HL-60 (cell line): ENCODE data around the gene STIM2.

Experiments
- DNase-seq, 2 experiments: peaks; one replicate each; pipeline ENCODE4 v3.0.0-alpha.2; 2010 to 2020; ENCODE audit warnings: low read depth in 1 of 2, low spot score in 1 of 2
- H3K27ac ChIP-seq: fragments of 250-450 bp; sonication (Bioruptor Pico); replicated peaks from 2 replicates; pipeline ENCODE4 v1.5.1; 2020; ENCODE audit warnings: mild to moderate bottlenecking, moderate library complexity
- H3K27me3 ChIP-seq: fragments of 250-450 bp; sonication (Bioruptor Pico); 2 replicates; pipeline ENCODE4 v1.5.1; 2021; ENCODE audit warnings: mild to moderate bottlenecking, moderate library complexity; ENCODE audit not compliant: insufficient read depth, poor library complexity, severe bottlenecking
- H3K4me3 ChIP-seq: replicated peaks from 2 replicates; pipeline ENCODE4 v1.5.1; 2011; ENCODE audit warnings: mild to moderate bottlenecking, control low read depth, low read length; ENCODE audit not compliant: insufficient read depth
- GABPA ChIP-seq: IDR thresholded peaks from 2 replicates; pipeline ENCODE4 v1.6.1; 2012; ENCODE audit warnings: low read depth
- POLR2AphosphoS5 ChIP-seq: IDR thresholded peaks from 2 replicates; pipeline ENCODE4 v1.6.1; 2012; ENCODE audit warnings: low read depth
- SPI1 ChIP-seq: IDR thresholded peaks from 2 replicates; pipeline ENCODE4 v1.6.1; 2012; ENCODE audit warnings: low read depth, mild to moderate bottlenecking, borderline replicate concordance
- TF ChIP-seq, protein P1 (sequence below): IDR thresholded peaks from one replicate; pipeline ENCODE4 v1.5.1; 2011; ENCODE audit warnings: low read length, control low read depth, inconsistent platforms; ENCODE audit not compliant: insufficient read depth
- TF ChIP-seq, protein P2 (sequence below): IDR thresholded peaks from 2 replicates; pipeline ENCODE4 v1.6.1; 2012; ENCODE audit warnings: low read depth; ENCODE audit not compliant: insufficient replicate concordance

STIM2 gene

DNA sequence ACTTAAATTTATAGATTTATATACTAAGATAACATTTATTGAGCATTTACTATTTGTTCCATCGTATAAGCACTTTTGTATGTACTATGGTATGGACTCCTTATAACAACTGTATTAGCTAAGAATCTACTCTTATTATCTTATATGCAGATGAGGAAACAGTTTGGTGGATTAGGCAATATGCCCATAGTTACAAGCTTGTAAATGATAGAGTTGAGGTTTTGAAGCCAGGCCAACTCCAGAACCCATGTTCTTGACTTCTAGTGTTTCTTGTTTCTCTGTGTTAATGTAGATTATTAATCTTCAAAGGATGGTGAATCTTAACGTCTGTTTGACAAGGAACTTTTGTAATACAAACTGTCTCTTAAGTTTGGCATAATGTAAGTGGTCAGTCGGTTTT is 71.3 kb downstream of the STIM2 start:
- Histone ChIP-seq H3K4me3 (no peak overlapping the region), H3K27ac (no peak overlapping the region), H3K27me3 (no peaks in the 10 kb centered on the region)
- peak in 1 of 2 experiments; percentile 41 for DNase-seq
- no peak for TF ChIP-seq GABPA
- TF ChIP-seq, protein P1, sequence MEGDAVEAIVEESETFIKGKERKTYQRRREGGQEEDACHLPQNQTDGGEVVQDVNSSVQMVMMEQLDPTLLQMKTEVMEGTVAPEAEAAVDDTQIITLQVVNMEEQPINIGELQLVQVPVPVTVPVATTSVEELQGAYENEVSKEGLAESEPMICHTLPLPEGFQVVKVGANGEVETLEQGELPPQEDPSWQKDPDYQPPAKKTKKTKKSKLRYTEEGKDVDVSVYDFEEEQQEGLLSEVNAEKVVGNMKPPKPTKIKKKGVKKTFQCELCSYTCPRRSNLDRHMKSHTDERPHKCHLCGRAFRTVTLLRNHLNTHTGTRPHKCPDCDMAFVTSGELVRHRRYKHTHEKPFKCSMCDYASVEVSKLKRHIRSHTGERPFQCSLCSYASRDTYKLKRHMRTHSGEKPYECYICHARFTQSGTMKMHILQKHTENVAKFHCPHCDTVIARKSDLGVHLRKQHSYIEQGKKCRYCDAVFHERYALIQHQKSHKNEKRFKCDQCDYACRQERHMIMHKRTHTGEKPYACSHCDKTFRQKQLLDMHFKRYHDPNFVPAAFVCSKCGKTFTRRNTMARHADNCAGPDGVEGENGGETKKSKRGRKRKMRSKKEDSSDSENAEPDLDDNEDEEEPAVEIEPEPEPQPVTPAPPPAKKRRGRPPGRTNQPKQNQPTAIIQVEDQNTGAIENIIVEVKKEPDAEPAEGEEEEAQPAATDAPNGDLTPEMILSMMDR = no peak

DNA sequence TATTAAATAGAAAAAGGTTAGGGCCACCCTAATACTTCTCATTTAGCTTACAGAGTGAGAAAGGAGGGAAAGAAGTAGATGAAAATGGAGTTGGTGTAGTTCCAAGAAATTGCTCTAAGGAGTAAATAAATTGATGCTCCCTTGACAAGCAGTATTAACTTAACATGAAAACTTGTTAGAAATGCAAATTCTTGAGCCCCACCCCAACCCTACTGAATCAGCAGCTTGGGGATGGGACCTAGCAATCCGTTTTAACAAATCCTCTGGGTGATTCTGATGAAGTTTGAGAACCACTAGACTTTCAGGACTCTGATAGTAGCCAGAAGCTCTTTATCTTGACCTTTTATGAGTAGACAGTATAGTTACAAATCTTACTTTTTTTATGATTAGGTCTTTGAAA is 74.8 kb downstream of the STIM2 start:
- Histone ChIP-seq H3K27me3 (no peaks in the 10 kb centered on the region), H3K27ac (no peak overlapping the region), H3K4me3 (no peak overlapping the region)
- no peak for DNase-seq
- no peak for TF ChIP-seq POLR2AphosphoS5

DNA sequence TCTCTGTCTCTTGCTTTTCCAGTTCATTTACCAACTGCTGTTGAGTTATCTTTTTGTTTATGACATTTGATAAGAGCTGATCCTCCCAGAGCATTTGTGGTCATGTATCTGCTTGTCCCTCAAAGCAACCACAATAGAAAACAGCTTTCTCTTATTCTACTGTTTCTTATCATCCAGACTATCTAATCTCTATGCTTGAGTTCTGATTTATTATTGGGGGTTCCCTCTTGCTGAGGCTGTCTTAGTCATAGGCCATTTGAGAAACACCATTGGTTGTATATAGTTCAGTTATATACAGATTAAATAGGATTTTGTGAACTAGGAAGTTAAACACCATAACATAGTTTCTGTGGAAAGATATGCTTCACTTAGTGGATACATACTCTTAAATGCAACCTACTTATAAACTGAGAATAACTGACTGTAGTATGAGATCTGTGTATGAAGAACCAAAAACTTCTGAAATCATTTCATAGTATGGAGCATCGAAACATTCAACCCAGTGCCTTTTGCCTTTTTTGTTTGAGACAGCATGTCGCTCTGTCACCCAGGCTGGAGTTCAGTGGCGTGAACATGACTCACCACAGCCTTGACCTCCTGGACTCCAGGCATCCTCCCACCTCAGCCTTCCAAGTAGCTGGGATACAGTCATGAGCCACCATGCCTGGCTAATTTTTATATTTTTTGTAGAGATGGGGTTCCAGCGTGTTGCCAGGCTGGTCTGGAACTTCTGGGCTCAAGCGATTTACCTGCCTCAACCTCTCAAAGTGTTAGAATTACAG is 75.8 kb downstream of the STIM2 start:
- H3K27me3 ChIP-seq = no peaks in the 10 kb centered on the region
- H3K27ac ChIP-seq = no peak overlapping the region
- DNase-seq = no peak
- H3K4me3 ChIP-seq = no peak overlapping the region
- no peak for TF ChIP-seq SPI1
- TF ChIP-seq GABPA = no peak
- TF ChIP-seq POLR2AphosphoS5 = no peak
- TF ChIP-seq, protein P1 = no peak
- TF ChIP-seq, protein P2, sequence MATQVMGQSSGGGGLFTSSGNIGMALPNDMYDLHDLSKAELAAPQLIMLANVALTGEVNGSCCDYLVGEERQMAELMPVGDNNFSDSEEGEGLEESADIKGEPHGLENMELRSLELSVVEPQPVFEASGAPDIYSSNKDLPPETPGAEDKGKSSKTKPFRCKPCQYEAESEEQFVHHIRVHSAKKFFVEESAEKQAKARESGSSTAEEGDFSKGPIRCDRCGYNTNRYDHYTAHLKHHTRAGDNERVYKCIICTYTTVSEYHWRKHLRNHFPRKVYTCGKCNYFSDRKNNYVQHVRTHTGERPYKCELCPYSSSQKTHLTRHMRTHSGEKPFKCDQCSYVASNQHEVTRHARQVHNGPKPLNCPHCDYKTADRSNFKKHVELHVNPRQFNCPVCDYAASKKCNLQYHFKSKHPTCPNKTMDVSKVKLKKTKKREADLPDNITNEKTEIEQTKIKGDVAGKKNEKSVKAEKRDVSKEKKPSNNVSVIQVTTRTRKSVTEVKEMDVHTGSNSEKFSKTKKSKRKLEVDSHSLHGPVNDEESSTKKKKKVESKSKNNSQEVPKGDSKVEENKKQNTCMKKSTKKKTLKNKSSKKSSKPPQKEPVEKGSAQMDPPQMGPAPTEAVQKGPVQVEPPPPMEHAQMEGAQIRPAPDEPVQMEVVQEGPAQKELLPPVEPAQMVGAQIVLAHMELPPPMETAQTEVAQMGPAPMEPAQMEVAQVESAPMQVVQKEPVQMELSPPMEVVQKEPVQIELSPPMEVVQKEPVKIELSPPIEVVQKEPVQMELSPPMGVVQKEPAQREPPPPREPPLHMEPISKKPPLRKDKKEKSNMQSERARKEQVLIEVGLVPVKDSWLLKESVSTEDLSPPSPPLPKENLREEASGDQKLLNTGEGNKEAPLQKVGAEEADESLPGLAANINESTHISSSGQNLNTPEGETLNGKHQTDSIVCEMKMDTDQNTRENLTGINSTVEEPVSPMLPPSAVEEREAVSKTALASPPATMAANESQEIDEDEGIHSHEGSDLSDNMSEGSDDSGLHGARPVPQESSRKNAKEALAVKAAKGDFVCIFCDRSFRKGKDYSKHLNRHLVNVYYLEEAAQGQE = no peak

DNA sequence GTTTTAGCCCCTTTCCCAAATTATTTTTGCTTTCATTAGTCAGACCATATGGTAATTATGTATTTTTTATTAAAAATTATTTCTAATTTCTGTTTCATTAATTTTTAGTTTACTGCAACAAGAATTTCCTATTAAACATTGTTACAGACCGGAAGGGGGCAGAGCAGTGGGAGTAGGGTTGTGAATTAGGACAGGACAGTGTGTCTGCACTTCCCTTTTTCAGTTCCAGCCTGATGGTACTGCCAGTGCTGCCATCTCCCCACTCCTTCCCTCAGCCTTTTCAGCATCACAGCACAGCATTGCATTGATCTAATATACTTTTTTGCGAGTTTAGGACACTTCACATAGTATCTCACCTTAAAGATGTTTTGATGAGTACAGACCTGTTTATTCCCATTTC is 76.5 kb downstream of the STIM2 start:
- Histone ChIP-seq H3K27me3 (no peaks in the 10 kb centered on the region), H3K4me3 (no peak overlapping the region), H3K27ac (no peak overlapping the region)
- peak in 1 of 2 experiments; percentile 47 for DNase-seq
- TF ChIP-seq SPI1 (peak; percentile 97), POLR2AphosphoS5 (no peak)

DNA sequence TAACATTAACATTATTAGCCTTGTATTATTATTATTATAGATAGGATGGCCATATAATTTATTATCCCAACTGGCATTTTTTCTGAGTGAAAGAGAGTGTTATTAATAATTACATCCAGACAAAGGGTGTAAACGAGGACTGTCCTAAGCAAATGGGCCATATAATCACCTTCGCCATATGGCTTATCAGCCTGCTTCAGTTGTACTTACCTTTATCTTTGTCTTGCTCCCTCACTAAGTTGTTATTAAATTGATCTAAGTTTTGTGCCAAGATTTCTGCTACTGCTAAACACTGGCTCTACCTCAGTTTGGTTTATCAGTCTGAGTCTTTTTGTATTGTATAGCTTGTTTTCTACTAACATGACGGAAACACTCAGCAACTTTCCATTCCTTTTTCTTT is 76.9 kb downstream of the STIM2 start:
- Histone ChIP-seq H3K27me3 (no peaks in the 10 kb centered on the region), H3K4me3 (no peak overlapping the region), H3K27ac (no peak overlapping the region)
- DNase-seq = no peak
- TF ChIP-seq SPI1 (no peak), GABPA (no peak), POLR2AphosphoS5 (no peak)
- TF ChIP-seq, protein P2 = no peak
- TF ChIP-seq, protein P1 = no peak
